ENCODE data around the gene GSTCD.

The GSTCD gene

GRCh38 chr4:105894660-105895582 lies 186.3 kb downstream of the GSTCD start, which contains the start of gene NPNT (continued):
- TF ChIP-seq ZNF311 (tag by site-specific recombination; IDR thresholded peaks at IDR 0.05; ENCODE audit: borderline replicate concordance) (no peak), ZBTB21 (tag by site-specific recombination; IDR thresholded peaks at IDR 0.05) (no peak), ZBTB49 (tag by site-specific recombination; IDR thresholded peaks at IDR 0.05; ENCODE audit: low read depth) (no peak), ZFP41 (tag by site-specific recombination; IDR thresholded peaks at IDR 0.05; ENCODE audit: borderline replicate concordance) (no peak), PRDM10 (tag by site-specific recombination; IDR thresholded peaks at IDR 0.05) (0 out of 2 replicates have a peak, but pooled peaks have one; percentile 37), CTCF (tag by site-specific recombination; IDR thresholded peaks at IDR 0.05) (no peak), ZNF626 (tag by site-specific recombination; IDR thresholded peaks at IDR 0.05) (no peak), ZNF37A (tag by site-specific recombination; IDR thresholded peaks at IDR 0.05) (no peak), ZNF776 (tag by site-specific recombination; IDR thresholded peaks at IDR 0.05; ENCODE audit: borderline replicate concordance) (no peak), ZNF169 (tag by site-specific recombination; IDR thresholded peaks at IDR 0.05) (no peak), SCRT2 (tag by site-specific recombination; IDR thresholded peaks at IDR 0.05) (peak; percentile 96), ZNF513 (tag by site-specific recombination; IDR thresholded peaks at IDR 0.05) (no peak), ZNF416 (tag by site-specific recombination; IDR thresholded peaks at IDR 0.05) (no peak), HOXD13 (CRISPR knock-in tag; IDR thresholded peaks at IDR 0.05; ENCODE audit: borderline replicate concordance) (no peak), ZNF837 (tag by site-specific recombination; IDR thresholded peaks at IDR 0.05) (no peak), ZNF670 (tag by site-specific recombination; IDR thresholded peaks at IDR 0.05; ENCODE audit: low read depth) (no peak), ZNF274 (IDR thresholded peaks at IDR 0.05; ENCODE audit: low read length) (no peak), ZNF274 (tag by site-specific recombination; IDR thresholded peaks at IDR 0.05; ENCODE audit: borderline replicate concordance) (no peak), ZFP3 (tag by site-specific recombination; IDR thresholded peaks at IDR 0.05; ENCODE audit: low read depth) (no peak), ZNF2 (tag by site-specific recombination; IDR thresholded peaks at IDR 0.05) (no peak), ZNF791 (tag by site-specific recombination; IDR thresholded peaks at IDR 0.05) (no peak), ZSCAN23 (tag by site-specific recombination; IDR thresholded peaks at IDR 0.05) (no peak), ZNF530 (tag by site-specific recombination; IDR thresholded peaks at IDR 0.05; ENCODE audit: low read depth) (no peak), ZIC2 (tag by site-specific recombination; IDR thresholded peaks at IDR 0.05) (peak; percentile 95), ZNF792 (tag by site-specific recombination; IDR thresholded peaks at IDR 0.05) (no peak), KLF8 (tag by site-specific recombination; IDR thresholded peaks at IDR 0.05) (no peak), ZNF521 (tag by site-specific recombination; IDR thresholded peaks at IDR 0.05) (no peak), SP3 (tag by site-specific recombination; IDR thresholded peaks at IDR 0.05) (peak; percentile 56), ZNF248 (tag by site-specific recombination; IDR thresholded peaks at IDR 0.05) (no peak), ZNF654 (tag by site-specific recombination; IDR thresholded peaks at IDR 0.05; ENCODE audit: low read depth) (no peak)
